NCI-H2227 (cell line): ENCODE results near the gene TRPC4.

Experiments used
- DNase-seq: peaks from one replicate; lab custom pipeline; 2025; ENCODE audit not compliant: unreplicated experiment; lab: John Stamatoyannopoulos, UW

The TRPC4 gene

GRCh38 chr13:37869756-37870488 lies at the start of gene TRPC4:
Gene TRPC4 (minus strand): TSS chr13:37869772. CDS start chr13:37783333, 86,439 bp downstream.
- DNase-seq = peak; percentile 8

GRCh38 chr13:37918751-37919150 lies 49.2 kb upstream of the TRPC4 start:
- no peak for DNase-seq

GRCh38 chr13:37918116-37918714 lies 48.6 kb upstream of the TRPC4 start:
- no peak for DNase-seq

- DNase-seq = no peak
Observed at GRCh38 chr13:37914781-37915391, 45.3 kb upstream of the TRPC4 start.

DNA sequence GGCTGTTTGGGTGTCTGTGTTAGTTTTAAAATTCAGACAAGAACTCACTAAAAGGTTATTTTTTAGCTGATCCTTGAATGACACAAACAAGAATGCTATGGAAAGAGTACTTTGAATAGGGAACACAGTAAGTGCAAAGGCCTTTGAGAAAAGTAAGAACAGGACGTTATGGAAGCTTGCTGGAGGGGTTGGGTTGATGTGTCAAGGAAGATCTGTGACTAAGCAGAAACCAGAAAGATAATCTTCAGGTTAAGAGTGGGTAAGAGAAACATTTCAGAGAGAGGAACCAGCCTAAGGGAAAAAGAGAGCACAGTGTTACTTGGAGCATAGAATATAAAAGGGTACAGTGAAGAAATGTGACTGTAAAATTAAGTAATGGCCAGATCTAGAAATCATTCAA lies 41.2 kb upstream of the TRPC4 start:
- no peak for DNase-seq

DNA sequence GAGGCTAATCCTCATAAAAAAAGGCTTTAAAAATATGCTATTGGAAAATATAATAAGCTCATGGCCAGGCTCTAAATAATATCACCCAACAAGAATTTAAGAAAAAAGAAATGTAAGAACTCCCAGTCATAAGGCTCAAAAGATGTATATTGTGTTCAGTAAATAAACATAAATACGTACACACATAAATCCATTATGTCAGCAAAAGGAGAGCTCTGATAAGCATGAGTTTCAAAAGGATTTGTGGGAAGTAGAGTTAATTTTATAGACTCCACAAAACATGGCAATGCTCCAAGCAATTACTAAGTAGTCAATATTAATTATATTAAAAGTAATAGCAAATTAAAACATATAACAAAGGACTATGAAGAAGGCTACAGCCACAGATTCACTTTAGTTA lies 37.3 kb upstream of the TRPC4 start:
- DNase-seq = no peak

- no peak for DNase-seq
Observed at GRCh38 chr13:37905736-37906135, 36.2 kb upstream of the TRPC4 start.

DNA sequence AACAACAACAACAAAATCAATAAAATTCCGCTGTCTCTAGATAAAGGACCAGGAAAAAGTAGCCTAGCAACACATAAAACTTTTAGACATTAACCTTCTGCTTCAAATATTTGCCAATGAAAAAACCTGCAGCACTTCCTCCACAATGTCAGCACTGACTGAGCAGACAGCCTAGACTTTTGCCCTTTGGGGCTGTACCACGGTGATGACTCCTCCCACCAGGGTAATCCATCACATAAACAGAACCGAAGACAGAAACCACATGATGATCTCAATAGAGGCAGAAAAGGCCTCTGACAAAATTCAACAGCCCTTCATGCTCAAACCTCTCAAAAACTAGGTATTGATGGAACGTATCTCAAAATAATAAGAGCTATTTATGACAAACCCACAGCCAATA lies 30.2 kb upstream of the TRPC4 start:
- DNase-seq = no peak

GRCh38 chr13:37893321-37893720 lies 23.7 kb upstream of the TRPC4 start:
- DNase-seq = no peak

DNA sequence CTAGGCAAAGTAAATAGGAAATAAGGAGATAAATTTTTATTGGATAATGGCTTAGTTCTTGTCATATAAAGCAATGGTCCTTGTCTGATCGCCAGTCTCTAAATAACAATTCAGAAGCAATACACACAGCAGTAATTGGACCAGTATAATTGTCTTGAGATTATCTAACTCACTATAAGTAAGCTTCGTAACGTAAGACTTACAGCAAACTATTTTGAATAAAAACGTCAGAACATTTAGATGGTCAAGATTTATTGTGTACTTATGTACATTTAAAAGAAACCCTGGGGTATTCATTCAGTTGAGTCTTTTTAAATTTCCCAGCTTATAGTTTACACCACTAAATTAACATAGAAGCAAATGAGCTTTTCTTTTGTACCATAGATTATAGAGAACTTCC lies 20.2 kb upstream of the TRPC4 start:
- DNase-seq = no peak

- DNase-seq = no peak
Observed at GRCh38 chr13:37889102-37889501, 19.5 kb upstream of the TRPC4 start.

- DNase-seq = no peak
Observed at GRCh38 chr13:37886879-37887278, 17.3 kb upstream of the TRPC4 start.

DNA sequence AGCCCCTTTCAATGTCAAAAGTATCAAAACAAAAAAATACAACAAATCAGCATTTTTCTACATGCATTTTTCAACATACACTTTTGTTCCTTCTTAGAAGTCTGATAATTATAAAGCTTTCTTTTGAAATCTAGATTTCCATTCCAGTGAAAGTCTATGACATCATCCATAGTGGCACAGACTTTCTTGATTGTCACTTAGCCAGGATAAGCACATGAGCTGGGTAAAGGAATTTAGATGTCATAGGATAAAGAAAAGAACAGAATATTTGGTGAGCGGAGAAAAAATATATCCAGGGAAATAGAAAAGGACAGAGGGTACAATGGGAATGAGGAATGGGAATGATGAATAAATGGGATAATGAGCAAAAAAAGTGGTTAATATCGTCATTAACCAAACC lies 15.1 kb upstream of the TRPC4 start:
- DNase-seq = no peak

DNA sequence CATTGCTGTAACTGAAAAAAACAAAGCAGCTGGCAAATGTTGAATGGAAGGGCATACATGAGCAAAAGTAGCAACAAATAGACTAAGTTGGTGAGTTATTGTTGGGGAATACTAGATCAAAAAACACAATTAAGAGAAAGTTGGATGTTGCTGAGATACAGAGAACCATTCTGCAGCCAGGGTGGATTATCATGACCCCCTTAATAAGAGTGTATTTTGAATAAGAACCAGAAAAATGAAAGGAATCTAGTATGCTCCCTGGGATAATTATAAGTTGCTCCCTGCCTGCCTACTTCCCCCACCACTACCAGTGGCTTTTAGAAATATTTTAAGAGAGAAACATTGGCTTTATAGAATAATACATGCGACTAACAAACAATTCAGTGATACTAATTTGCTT lies 14.5 kb upstream of the TRPC4 start:
- DNase-seq = no peak

- no peak for DNase-seq
Observed at GRCh38 chr13:37878921-37879320, 9.3 kb upstream of the TRPC4 start.

DNA sequence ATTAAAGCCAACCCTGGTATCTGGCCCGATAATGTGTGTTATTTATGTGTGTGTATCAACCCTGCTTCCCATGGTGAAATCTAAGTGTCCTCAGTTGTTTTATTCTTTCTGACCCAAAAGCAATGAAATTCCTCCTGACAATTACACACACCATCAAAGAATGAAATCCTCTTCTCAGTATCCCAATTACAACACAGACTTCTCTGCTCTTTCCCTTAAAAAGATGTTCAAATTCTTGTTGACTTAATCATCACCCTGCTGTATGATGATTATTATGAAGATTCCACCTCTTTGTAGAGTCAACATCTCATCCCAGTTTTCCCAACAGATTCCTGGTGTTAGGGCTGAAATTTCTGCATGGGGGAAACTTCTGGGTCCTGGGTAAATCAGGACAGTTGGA lies 8.9 kb upstream of the TRPC4 start:
- DNase-seq = no peak

DNA sequence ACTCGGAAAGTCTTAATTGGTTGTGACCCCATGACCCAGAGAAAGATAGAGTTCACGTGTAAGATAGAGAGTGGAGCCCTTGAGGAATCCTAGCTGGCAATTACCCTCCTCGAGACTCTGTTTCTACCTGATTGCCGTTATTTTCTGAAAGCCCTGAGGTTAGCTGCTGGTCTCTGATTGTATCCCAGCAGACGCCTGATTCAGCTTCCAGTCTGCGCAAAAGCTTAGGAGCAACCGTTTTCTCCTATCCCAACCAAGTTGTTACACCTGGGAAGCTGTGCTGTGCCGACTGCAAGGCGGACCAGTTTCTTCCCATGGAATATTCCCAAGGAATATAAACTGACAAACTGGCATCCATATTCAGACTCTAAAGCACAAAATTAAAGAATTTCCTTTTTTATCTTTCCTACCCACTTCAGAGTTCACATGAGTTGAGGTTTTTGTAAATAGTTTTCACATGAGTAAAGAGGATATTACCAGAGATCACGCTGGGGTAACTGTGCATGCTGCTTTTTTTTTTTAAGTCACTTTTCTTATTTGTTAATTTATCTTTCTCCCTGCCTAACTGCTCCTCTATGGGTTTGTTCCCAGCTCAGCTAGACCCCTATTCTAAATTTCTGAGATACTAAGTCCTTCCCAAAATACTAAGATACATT lies 1.5 kb upstream of the TRPC4 start:
- DNase-seq = no peak

GRCh38 chr13:37870489-37870845 lies 895 bp upstream of the TRPC4 start:
- DNase-seq = no peak

DNA sequence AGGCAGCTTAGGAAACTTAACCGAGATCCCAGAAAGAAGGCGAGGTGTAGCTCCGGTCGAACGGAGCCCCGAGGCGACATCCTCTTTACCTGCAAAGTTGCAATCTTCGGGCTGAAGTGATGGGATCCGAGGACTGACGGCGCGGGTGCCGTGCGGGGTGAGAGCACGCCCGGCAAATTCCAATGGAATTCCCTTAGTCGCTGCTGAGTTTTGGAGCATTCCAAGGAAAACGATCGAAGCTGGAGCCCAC lies 141 bp downstream of the TRPC4 start:
- DNase-seq = no peak

DNA sequence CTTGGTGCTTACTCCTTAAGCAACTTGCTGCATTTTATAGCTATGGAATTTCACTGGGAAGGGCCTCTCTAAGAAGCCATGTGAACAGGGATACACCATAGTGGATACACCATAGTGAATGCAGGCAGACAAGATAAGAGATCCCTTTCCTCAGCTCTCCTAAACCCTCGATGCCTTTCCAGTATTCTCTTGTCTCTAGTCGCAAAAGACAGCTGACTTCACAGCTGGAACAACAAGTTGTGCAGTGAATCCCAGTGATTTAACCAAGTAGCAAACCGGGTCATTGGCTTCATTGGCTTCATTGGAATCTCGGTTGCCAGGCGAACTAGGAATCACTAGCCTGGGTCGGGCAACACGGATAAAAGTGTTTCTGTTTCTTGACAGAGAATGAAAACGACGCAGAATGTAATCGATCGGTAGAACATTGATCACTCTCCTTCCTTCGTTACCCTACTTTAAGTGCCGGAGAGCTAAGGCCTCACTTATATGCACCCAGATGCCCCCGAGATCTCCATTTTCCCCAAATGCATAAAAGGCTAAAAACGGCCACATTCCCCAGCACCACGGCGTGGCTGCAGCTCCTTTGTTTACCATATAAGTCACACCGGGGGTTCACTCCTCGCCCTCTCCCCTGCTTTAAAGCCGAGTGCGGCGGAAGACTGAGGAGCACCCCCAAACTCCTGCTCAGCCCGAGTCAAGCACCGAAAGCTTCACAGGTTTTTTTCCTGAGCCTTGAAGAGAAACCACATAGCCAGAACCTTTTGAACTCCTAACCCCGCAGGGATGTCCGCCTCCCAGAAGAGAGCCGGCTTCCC lies 674 bp downstream of the TRPC4 start:
- DNase-seq = no peak

DNA sequence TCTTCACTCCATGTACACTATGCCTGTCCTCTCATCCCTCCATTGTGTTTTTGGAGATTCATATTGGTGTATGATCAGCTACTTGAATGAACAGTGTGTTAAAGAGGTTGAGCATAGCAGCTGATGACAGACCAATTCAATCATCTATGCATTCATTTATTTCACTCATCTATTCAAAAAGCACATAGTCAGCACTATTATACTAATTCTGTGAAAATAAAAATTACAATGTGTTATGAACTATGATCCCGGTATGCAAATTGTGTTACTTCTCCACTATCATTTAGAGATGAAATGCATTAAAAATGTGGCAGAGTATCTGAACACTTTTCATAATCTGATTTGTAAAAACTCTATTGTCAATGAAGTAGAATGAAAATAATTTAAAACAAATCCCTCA lies 5.9 kb downstream of the TRPC4 start:
- DNase-seq = no peak

GRCh38 chr13:37835392-37835791 lies 34.2 kb downstream of the TRPC4 start:
- no peak for DNase-seq
